Measurements from ENCODE around the gene PLBD1.
A peak's percentile ranks its signal among the peaks of the same experiment; 100 is the strongest.

PLBD1 gene

GRCh38 chr12:14563046-14563445 is 4.6 kb downstream of the PLBD1 start:
- DNase-seq = no peak

GRCh38 chr12:14562279-14562678 is 5.4 kb downstream of the PLBD1 start:
- no peak for DNase-seq

GRCh38 chr12:14561677-14562238 is 5.9 kb downstream of the PLBD1 start:
- DNase-seq = no peak

GRCh38 chr12:14560904-14561574 is 6.6 kb downstream of the PLBD1 start:
- no peak for DNase-seq

GRCh38 chr12:14558473-14558959 is 9.2 kb downstream of the PLBD1 start:
- no peak for DNase-seq

GRCh38 chr12:14557966-14558365 is 9.7 kb downstream of the PLBD1 start:
- DNase-seq = no peak

GRCh38 chr12:14554281-14555007 is 13.2 kb downstream of the PLBD1 start:
- DNase-seq = peak; percentile 51

GRCh38 chr12:14548609-14549008 is 19.1 kb downstream of the PLBD1 start:
- DNase-seq = no peak

GRCh38 chr12:14547571-14547970 is 20.1 kb downstream of the PLBD1 start:
- no peak for DNase-seq

GRCh38 chr12:14545144-14546124 is 22.2 kb downstream of the PLBD1 start:
- peak; percentile 10 for DNase-seq

GRCh38 chr12:14540801-14541462 is 26.8 kb downstream of the PLBD1 start:
- DNase-seq = no peak

GRCh38 chr12:14537088-14537487 is 30.6 kb downstream of the PLBD1 start:
- no peak for DNase-seq

GRCh38 chr12:14532152-14532551 is 35.5 kb downstream of the PLBD1 start:
- no peak for DNase-seq

- no peak for DNase-seq
Measured at GRCh38 chr12:14525964-14526363, 41.7 kb downstream of the PLBD1 start.

GRCh38 chr12:14521822-14522221 is 45.9 kb downstream of the PLBD1 start:
- no peak for DNase-seq

GRCh38 chr12:14514946-14515345 is 52.7 kb downstream of the PLBD1 start:
- no peak for DNase-seq

GRCh38 chr12:14514154-14514842 is 53.4 kb downstream of the PLBD1 start:
- peak; percentile 90 for DNase-seq

- no peak for DNase-seq
Measured at GRCh38 chr12:14510574-14510973, 57.1 kb downstream of the PLBD1 start.

- no peak for DNase-seq
Measured at GRCh38 chr12:14505626-14506596, 61.8 kb downstream of the PLBD1 start.

- DNase-seq = no peak
Measured at GRCh38 chr12:14495326-14495725, 72.4 kb downstream of the PLBD1 start.

Data from NCI-H510A (cell line).